Activated CD4-positive, alpha-beta T cell treated with anti-CD3 and anti-CD28 coated beads for 1 hour (primary cell): ENCODE results near the gene UPF3A.
"Not testable (repeated sequence)": the region's sequence is repeated elsewhere in the genome, so short reads cannot be mapped to it uniquely, and the experiment has no call there.

Experiments
- DNase-seq: peaks from one replicate; pipeline ENCODE4 v3.0.0-alpha.2; 2020

The UPF3A gene

GRCh38 chr13:114281351-114282040, at the start of gene UPF3A:
TSS of gene UPF3A (plus strand) at chr13:114281601. CDS start at chr13:114281640, 39 bp downstream.
- DNase-seq: peak; percentile 81

DNA sequence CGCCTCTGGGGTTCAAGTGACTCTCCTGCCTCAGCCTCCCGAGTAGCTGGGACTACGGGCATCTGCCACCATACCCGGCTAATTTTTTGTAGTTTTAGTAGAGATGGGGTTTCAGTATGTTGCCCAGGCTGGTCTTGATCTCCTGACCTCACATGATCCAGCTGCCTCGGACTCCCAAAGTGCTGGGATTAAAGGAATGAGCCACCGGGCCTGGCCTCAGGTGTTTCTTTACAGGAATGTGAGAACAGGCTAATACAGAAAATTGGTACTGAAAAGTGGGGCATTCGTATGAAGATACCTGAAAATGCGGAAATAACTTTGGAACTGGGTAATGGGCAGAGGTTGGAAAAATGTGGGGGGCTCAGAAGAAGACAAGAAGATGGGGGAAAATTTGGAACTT, 49.5 kb upstream of the UPF3A start:
- no peak for DNase-seq

DNA sequence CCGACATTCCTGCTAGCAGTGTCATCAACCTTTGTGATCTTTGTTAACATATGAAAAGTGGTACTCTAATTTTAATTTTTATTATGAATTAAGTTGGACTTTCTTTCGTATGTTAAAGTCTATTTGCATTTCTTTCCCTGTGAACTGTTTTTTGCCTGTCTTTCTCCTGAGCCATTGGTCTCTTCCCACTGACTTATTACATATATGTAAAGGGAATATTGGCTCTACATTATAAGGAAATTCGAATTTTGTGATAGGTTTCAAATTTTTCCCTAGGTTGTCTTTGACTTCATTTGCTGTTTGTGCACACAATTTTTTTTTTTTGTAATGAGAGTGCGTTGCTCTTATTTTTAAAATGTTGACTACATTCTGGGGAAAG, 47.1 kb upstream of the UPF3A start:
- DNase-seq: no peak

DNA sequence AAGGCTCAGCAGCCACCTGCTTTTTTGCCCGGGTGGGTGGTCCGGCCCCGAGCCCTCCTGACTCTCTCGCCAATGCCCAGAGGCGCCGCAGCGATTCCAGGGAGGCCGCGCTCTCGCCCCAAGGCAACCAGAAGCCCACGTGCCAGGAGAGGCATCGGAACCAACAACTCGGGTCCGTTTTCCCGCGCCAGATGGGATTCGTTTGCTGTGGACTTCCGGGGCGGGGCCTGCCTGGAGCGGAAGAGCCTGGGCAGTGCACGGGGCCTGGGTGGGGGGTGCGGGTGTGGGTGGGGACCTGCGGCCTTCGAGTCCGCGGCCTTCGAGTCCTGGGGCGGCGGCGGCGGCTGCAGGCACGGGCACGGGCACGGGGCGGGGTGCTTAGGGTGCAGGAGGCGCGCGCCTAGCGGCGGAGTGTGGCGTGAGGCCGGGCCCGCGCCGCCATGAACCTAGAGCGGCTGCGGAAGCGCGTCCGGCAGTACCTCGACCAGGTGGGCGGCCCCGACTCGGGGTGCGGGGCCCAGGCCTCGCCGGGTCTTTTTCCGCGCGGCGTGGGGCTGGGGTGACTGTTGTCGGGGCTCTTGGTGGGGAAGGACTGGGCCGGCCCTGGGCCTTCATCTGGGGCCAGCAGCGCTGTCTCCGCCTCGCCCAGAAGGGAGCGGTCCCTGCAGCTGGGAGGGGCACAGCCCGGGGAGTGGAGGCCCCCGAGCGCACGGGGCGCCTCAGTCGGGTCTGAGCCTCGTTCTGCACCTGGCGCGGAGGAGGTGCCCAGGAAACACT, 46.6 kb upstream of the UPF3A start, which contains the start of gene CDC16:
CDC16 (plus strand) TSS at position 253 of the 777 bp plus-strand sequence; CDS start at position 441, 188 bp downstream.
- peak; percentile 64 for DNase-seq

DNA sequence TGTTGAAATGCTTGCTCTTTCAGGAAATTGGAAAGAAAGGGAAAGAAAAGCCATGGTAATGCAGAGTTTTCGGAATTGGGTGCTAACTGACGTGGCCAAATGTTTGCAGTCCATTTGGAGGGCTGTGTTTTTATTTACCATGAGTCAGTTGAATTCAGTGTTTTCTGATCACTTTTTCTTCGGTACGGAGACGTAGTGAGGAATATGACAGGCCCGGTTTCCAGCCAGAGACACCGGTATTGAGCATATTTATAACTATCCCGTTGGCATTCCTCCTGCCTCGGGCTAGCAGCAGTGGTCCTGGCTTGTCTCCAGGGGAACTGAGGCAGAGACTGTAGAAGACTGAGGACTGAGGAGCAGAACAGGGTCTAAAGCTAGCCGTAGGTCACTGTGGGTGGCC, 45.7 kb upstream of the UPF3A start:
- no peak for DNase-seq

- DNase-seq: no peak
Observed at GRCh38 chr13:114236227-114236626, 45.2 kb upstream of the UPF3A start.

DNA sequence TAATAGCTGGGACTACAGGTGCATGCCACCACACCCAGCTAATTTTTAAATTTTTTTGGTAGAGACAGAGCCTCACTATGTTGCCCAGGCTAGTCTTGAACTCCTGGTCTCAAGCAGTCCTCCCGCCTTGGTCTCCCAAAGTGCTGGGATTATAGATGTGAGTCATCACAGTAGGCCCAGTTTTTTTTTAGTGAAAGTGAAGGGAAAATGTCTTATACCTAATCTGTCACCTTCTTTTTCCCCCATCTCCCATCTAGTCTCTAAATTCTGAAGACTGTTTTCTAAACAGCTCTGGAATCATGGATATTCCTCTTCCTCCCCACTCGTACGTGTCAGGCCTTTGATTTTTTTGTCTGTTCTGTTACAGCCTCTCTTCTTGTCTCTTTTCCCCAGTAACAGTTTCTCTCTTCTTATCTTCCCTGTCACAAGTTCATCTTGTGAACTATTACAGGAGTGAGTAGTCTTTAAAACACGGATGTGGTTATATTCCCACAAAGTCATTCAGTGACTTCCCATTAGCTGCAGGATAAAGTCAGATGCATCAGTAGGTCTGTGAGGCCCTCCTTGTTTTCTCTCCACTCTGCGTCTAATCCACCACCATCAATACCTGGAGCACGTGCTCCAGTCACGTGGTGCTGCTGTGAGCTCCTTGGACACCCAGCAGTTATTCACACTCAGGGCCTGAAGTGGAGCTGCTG, 43.8 kb upstream of the UPF3A start:
- no peak for DNase-seq

GRCh38 chr13:114241918-114242317, 39.5 kb upstream of the UPF3A start:
- DNase-seq: no peak

DNA sequence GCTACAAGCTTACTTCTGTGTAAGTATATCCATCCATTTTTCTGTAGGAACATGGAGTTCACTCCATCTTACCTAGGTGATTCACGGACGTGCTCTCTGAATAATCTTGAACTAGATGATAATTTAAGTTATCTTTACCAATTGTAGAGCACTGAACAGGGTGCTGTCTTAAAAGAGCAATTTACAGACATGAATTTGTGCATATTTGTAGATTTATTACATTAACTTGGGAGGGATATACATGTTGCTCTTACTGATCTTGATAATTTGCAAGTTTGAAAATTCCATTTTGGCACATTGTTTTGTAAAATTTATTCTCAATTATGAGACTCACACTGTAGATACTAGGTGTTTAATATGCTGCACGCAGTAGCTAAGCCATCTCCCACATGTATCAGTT, 37.4 kb upstream of the UPF3A start:
- DNase-seq: no peak

GRCh38 chr13:114244637-114245036, 36.8 kb upstream of the UPF3A start:
- DNase-seq: no peak

DNA sequence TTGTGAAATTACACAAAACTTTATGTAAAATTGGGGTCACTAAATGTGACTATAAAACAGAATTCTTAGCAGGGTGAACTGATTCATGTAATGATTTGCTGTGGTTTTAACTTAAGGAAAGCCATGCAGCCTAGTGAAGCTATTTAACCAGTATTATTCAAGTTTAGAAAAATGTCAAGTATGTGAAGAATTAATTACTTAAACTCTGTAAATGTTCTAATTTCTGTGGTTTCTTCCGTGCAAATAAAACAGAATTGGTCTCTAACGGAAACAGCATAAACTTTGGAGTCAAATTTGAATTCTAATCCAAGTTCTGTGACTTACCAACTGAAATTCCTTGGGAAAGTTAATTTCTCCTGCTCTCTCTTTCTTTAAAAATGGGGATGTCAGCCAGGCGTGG, 33.4 kb upstream of the UPF3A start:
- no peak for DNase-seq

GRCh38 chr13:114249077-114249476, 32.3 kb upstream of the UPF3A start:
- DNase-seq: no peak

DNA sequence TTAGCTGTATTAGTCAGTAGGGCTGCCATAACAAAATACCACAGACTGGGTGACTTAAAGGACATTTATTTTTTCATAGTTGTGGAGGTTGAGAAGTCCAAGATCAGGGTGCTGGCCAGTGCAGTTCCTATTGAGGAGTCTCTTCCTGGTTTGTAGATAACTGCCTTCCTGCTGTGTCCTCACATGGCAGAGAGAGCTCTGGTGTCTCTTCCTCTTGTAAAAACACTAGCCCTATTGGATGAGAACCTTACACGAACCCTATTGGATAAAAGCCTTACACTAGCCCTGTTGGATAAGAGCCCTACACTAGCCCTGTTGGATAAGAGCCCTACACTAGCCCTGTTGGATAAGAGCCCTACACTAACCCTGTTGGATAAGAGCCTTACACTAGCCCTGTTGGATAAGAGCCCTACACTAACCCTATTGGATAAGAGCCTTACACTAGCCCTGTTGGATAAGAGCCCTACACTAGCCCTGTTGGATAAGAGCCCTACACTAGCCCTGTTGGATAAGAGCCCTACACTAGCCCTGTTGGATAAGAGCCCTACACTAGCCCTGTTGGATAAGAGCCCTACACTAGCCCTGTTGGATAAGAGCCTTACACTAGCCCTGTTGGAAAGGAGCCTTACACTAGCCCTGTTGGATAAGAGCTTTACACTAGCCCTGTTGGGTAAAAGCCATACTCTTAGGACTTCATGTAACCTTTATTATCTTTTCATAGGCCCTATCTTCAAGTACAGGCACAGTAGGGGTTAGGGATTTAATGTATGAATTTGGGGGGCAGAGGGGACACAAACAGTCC, 29.6 kb upstream of the UPF3A start:
- not testable (repeated sequence) for DNase-seq

GRCh38 chr13:114256547-114256946, 24.9 kb upstream of the UPF3A start:
- no peak for DNase-seq

DNA sequence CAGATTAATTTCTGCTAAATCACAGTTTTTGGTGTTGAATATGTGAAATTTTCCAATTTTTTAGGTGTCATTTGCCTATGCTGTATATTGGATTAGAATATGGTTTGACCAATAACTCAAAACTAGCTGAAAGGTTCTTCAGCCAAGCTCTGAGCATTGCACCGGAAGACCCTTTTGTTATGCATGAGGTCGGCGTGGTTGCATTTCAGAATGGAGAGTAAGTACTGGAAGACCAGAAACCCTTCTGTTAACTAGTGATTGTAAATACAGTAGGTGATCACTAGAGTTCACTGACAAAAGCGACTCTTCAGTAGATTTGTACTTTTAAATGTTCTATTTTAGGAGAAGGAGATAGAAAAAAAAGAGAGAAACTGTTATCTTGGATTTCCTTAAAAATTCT, 24.4 kb upstream of the UPF3A start:
- no peak for DNase-seq

DNA sequence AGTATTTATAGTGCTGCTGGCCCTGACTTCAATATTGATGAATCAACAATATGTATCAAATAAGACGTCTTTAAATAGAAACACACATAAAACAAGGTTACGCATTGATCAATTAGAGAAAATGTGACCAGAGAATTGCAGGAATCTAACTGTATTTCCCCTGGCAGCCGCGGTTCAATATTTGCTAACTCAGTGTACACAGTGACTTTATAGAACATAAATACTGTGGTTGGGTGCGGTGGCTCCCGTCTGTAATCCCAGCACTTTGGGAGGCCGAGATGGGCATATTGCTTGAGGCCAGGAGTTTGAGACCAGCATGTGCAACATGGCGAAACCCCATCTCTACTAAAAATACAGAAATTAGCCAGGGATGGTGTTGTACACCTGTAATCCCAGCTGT, 22.8 kb upstream of the UPF3A start:
- DNase-seq: no peak

DNA sequence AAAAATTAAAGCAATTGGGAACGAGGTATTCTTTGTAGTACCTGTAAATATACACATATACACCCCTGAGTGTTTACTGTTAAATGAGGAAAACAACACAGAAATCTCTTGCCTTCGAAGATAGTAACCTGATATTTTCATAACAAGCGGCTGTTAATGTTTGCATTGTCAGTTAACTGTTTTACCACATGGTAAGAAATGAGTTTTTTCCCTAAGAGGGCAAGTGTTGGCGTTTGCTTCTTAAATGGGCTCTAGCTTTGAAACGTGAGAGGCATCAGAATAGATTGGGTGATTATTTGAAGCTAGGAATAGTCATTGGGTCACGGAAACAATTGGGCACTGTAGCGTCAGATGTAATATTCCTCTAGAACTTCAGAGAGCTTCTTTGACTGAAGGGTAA, 22.0 kb upstream of the UPF3A start:
- DNase-seq: no peak

DNA sequence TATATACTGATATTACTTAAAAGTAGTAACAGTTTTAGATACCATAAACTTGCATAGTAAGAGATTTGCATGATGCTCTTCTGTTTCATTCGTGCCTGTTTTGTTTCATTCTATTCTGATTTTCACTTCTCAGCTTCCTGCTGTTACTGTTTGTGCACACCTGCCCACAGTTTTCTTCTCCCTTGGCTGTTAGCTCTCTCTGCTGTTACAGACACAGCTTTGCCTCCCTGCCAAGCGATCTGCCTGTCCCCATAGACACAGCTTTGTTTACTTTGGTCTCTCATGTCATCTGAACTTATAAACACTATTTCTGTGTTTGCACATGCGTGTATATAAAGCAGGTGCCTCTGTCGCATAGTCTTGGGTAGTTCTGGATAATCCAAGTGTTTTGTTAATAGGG, 21.4 kb upstream of the UPF3A start:
- no peak for DNase-seq

DNA sequence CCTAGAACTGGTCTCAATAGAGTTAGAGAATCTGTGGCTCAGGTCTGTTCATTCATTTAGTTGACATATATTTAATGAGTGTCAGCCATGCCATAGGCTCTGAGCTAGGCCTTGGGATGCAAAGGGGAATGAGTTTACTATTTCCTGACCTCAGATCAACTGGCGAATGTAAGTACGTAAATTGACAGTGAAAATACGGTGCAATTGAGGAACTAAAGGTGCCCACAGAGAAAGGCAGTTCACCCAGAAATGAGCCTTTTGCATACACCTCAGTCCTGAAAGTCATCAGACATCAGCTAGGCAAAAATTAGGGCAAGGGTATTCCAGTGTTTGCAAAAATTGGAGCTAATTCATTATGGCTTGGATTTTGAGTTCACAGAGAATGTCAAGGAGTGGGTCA, 20.6 kb upstream of the UPF3A start:
- no peak for DNase-seq

DNA sequence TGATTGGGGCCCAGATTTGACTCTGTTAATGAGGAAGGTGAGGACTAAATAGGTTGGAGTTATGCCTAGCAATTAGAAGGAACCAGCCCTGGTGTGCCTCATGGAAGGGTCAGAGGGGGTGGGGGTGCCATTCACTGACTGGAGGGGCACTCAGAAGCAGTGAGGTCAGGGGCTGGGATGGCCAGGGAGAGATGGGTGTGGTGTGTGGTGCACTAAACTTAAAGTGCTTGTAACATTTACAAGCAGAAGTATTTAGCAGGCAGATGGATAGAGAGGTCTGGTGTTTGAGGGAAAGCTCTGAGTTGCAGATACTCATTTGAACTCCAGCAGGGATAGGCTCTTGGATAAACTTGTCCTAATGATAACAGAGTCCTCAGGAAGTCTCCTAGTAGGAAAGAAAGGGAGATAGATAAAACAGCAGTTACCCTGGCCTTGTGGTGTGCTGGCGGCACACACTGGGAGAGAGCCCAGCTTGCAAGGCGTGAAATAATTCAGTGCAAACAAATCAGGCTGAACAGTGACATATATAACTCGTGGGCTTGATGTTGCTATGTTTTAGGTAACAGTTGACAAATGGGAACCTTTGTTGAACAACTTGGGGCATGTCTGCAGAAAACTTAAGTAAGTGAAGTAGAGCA, 20.0 kb upstream of the UPF3A start:
- no peak for DNase-seq

GRCh38 chr13:114263578-114263977, 17.8 kb upstream of the UPF3A start:
- no peak for DNase-seq

DNA sequence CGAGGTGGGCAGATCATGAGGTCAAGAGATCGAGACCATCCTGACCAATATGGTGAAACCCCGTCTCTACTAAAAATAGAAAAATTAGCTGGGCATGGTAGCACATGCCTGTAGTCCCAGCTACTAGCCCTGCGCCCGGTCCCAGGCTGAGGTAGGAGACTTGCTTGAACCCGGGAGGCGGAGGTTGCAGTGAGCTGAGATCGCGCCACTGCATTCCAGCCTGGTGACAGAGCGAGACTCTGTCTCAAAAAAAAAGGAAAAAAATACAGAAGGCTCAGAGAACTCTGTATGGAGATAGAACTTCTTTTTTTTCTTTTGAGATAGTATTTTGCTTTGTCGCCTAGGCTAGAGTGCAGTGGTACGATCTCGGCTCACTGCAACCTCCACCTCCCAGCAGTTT, 17.1 kb upstream of the UPF3A start:
- DNase-seq: not testable (repeated sequence)
